HUES64 (cell line): ENCODE measurements around the gene RAB41. TPM values are rescaled to one million over a fixed set of nuclear protein-coding genes. Genes with fewer than 3 reads are reported as not detected.
"Not testable (repeated sequence)": the region's sequence is repeated elsewhere in the genome, so short reads cannot be mapped to it uniquely, and the experiment has no call there.

Experiments
- H3K27ac ChIP-seq: 2 replicates; pipeline ENCODE4 v1.7.0; 2013; ENCODE audit warnings: low read depth, low read length, inconsistent platforms
- H3K27me3 ChIP-seq: 2 replicates; pipeline ENCODE4 v1.6.1; 2013; ENCODE audit warnings: mild to moderate bottlenecking, low read length; ENCODE audit not compliant: insufficient read depth
- H3K36me3 ChIP-seq: 2 replicates; pipeline ENCODE4 v1.6.1; 2013; ENCODE audit warnings: mild to moderate bottlenecking, low read length; ENCODE audit not compliant: insufficient read depth
- H3K4me1 ChIP-seq: 2 replicates; pipeline ENCODE4 v1.6.1; 2013; ENCODE audit warnings: mild to moderate bottlenecking, low read length, moderate library complexity; ENCODE audit not compliant: insufficient read depth
- H3K4me3 ChIP-seq: 2 replicates; pipeline ENCODE4 v1.5.1; 2013; ENCODE audit warnings: mild to moderate bottlenecking, low read length, moderate library complexity
- H3K9ac ChIP-seq: 2 replicates; pipeline ENCODE4 v1.6.1; 2013; ENCODE audit warnings: mild to moderate bottlenecking, low read depth, low read length
- H3K9me3 ChIP-seq: 2 replicates; pipeline ENCODE4 v1.6.1; 2013; ENCODE audit warnings: low read depth, low read length; ENCODE audit not compliant: insufficient read depth
- WGBS: fragments of 150-250, 120-280 bp; methylation state at CpG from one replicate; pipeline ENCODE4 v1.1.7; 2013; ENCODE audit warnings: missing lambda C conversion rate; 5-methylcytosine and 5-hydroxymethylcytosine counted together
- polyA plus RNA-seq, 2 experiments: library from polyadenylated mRNA; stranded (reverse); fragments of 50-300 nt; gene quantifications; one replicate each; pipeline ENCODE4 v1.2.3, GENCODE V29; 2013

RAB41 gene
- polyA plus RNA-seq (2013, experiment 1 of 2), result not detected
- not detected for polyA plus RNA-seq (2013, experiment 2 of 2)

GRCh38 chrX:70281951-70282350 lies at the start of gene RAB41:
TSS of gene RAB41 (plus strand) at chrX:70282172. CDS start at chrX:70282218, 46 bp downstream.
- WGBS, result 93% methylated on average over 21 of the region's 21 CpGs
- Histone ChIP-seq H3K27ac (no peak within 1 kb of the TSS), H3K9me3 (no peaks in the 10 kb centered on the region), H3K36me3 (peaks cover 10% of the 10 kb centered on the region), H3K27me3 (no peaks in the 10 kb centered on the region), H3K4me3 (no peak within 1 kb of the TSS), H3K4me1 (no peaks in the 10 kb centered on the region), H3K9ac (no peak within 1 kb of the TSS)

GRCh38 chrX:70234355-70234754 lies 47.6 kb upstream of the RAB41 start, which contains the start of gene AWAT1:
TSS of gene AWAT1 (plus strand) at chrX:70234655. CDS start at chrX:70234696, 41 bp downstream.
- 86% methylated on average over 2 of the region's 3 CpGs for WGBS

GRCh38 chrX:70240751-70241150 lies 41.2 kb upstream of the RAB41 start:
- Histone ChIP-seq H3K9me3 (no peaks in the 10 kb centered on the region), H3K9ac (no peak overlapping the region), H3K36me3 (no peaks in the 10 kb centered on the region), H3K4me3 (no peak overlapping the region), H3K27me3 (no peaks in the 10 kb centered on the region), H3K4me1 (no peaks in the 10 kb centered on the region), H3K27ac (no peak overlapping the region)
- WGBS, result 82% methylated on average over 1 of the region's 1 CpG

More at GRCh38 chrX:70234355-70234754, 47.6 kb upstream of the RAB41 start, which contains the start of gene AWAT1:
- H3K4me1 ChIP-seq, result no peaks in the 10 kb centered on the region
- no peak within 1 kb of the TSS for H3K4me3 ChIP-seq
- H3K36me3 ChIP-seq, result no peaks in the 10 kb centered on the region
- H3K9me3 ChIP-seq, result no peaks in the 10 kb centered on the region
- no peak within 1 kb of the TSS for H3K9ac ChIP-seq
- no peaks in the 10 kb centered on the region for H3K27me3 ChIP-seq
- no peak within 1 kb of the TSS for H3K27ac ChIP-seq

GRCh38 chrX:70241501-70241900 lies 40.5 kb upstream of the RAB41 start:
- Histone ChIP-seq H3K27me3 (no peaks in the 10 kb centered on the region), H3K36me3 (no peaks in the 10 kb centered on the region), H3K9me3 (no peaks in the 10 kb centered on the region), H3K9ac (no peak overlapping the region), H3K4me1 (no peaks in the 10 kb centered on the region), H3K4me3 (no peak overlapping the region), H3K27ac (no peak overlapping the region)
- 92% methylated on average over 2 of the region's 2 CpGs for WGBS

- 86% methylated on average over 5 of the region's 5 CpGs for whole genome bisulfite sequencing
- H3K9me3 ChIP-seq, H3K4me1 ChIP-seq, H3K27me3 ChIP-seq, H3K27ac ChIP-seq, H3K36me3 ChIP-seq, H3K4me3 ChIP-seq, H3K9ac ChIP-seq: not testable (repeated sequence)
These were observed 38.4 kb upstream of the RAB41 start for GRCh38 chrX:70243601-70244000.

GRCh38 chrX:70244881-70245280 lies 37.1 kb upstream of the RAB41 start:
- H3K9ac ChIP-seq, result no peak overlapping the region
- H3K9me3 ChIP-seq, result no peaks in the 10 kb centered on the region
- H3K27me3 ChIP-seq, result no peaks in the 10 kb centered on the region
- 88% methylated on average over 4 of the region's 6 CpGs for WGBS
- no peaks in the 10 kb centered on the region for H3K4me1 ChIP-seq
- no peak overlapping the region for H3K27ac ChIP-seq
- no peak overlapping the region for H3K4me3 ChIP-seq
- no peaks in the 10 kb centered on the region for H3K36me3 ChIP-seq

GRCh38 chrX:70247252-70247651 lies 34.7 kb upstream of the RAB41 start:
- Histone ChIP-seq H3K9me3 (no peaks in the 10 kb centered on the region), H3K27me3 (no peaks in the 10 kb centered on the region), H3K9ac (no peak overlapping the region), H3K4me3 (no peak overlapping the region), H3K27ac (no peak overlapping the region), H3K4me1 (no peaks in the 10 kb centered on the region), H3K36me3 (no peaks in the 10 kb centered on the region)
- WGBS, result 63% methylated on average over 1 of the region's 2 CpGs

GRCh38 chrX:70252491-70252890 lies 29.5 kb upstream of the RAB41 start:
- 91% methylated on average over 1 of the region's 2 CpGs for WGBS
- no peak overlapping the region for H3K4me3 ChIP-seq
- H3K9ac ChIP-seq, result no peak overlapping the region
- no peaks in the 10 kb centered on the region for H3K27me3 ChIP-seq
- no peaks in the 10 kb centered on the region for H3K9me3 ChIP-seq
- no peaks in the 10 kb centered on the region for H3K36me3 ChIP-seq
- H3K27ac ChIP-seq, result no peak overlapping the region
- no peaks in the 10 kb centered on the region for H3K4me1 ChIP-seq

- no CpG with 5 or more reads among the region's 3 CpGs for WGBS
- Histone ChIP-seq H3K36me3 (no peaks in the 10 kb centered on the region), H3K9me3 (no peaks in the 10 kb centered on the region), H3K4me1 (no peaks in the 10 kb centered on the region), H3K4me3 (no peak overlapping the region), H3K9ac (no peak overlapping the region), H3K27me3 (no peaks in the 10 kb centered on the region), H3K27ac (no peak overlapping the region)
These were observed 28.5 kb upstream of the RAB41 start for GRCh38 chrX:70253377-70254062.

- H3K9ac ChIP-seq, result no peak overlapping the region
- 77% methylated on average over 1 of the region's 1 CpG for WGBS
- H3K36me3 ChIP-seq, result no peaks in the 10 kb centered on the region
- no peaks in the 10 kb centered on the region for H3K27me3 ChIP-seq
- no peaks in the 10 kb centered on the region for H3K4me1 ChIP-seq
- no peak overlapping the region for H3K4me3 ChIP-seq
- H3K27ac ChIP-seq, result no peak overlapping the region
- no peaks in the 10 kb centered on the region for H3K9me3 ChIP-seq
These were observed 27.9 kb upstream of the RAB41 start for GRCh38 chrX:70254063-70254400.

GRCh38 chrX:70254909-70255308 lies 27.1 kb upstream of the RAB41 start:
- H3K36me3 ChIP-seq, result no peaks in the 10 kb centered on the region
- 90% methylated on average over 3 of the region's 3 CpGs for WGBS
- no peak overlapping the region for H3K27ac ChIP-seq
- H3K4me1 ChIP-seq, result no peaks in the 10 kb centered on the region
- no peaks in the 10 kb centered on the region for H3K9me3 ChIP-seq
- no peak overlapping the region for H3K9ac ChIP-seq
- H3K27me3 ChIP-seq, result no peaks in the 10 kb centered on the region
- H3K4me3 ChIP-seq, result no peak overlapping the region

- Histone ChIP-seq H3K9ac (no peak overlapping the region), H3K27me3 (no peaks in the 10 kb centered on the region), H3K9me3 (no peaks in the 10 kb centered on the region), H3K27ac (no peak overlapping the region), H3K4me3 (no peak overlapping the region), H3K4me1 (no peaks in the 10 kb centered on the region), H3K36me3 (no peaks in the 10 kb centered on the region)
- 100% methylated on average over 2 of the region's 2 CpGs for WGBS
These were observed 26.5 kb upstream of the RAB41 start for GRCh38 chrX:70255452-70255851.
